Mesenchymal stem cell (in vitro differentiated cells and primary cell): Measurements from ENCODE around the gene PLCH2.
"Not testable (repeated sequence)": the region's sequence is repeated elsewhere in the genome, so short reads cannot be mapped to it uniquely, and the experiment has no call there.

Experiments used
- DNase-seq: peaks from one replicate; pipeline ENCODE4 v3.0.0-alpha.2; 2013
- H2AFZ ChIP-seq: one replicate; pipeline ENCODE4 v1.6.1; 2013; ENCODE audit warnings: low read depth, mild to moderate bottlenecking, control low read depth, inconsistent platforms, low read length, moderate library complexity
- H2AK5ac ChIP-seq: 2 replicates; pipeline ENCODE4 v1.6.1; 2013; ENCODE audit warnings: low read length, moderate library complexity, mild to moderate bottlenecking, inconsistent platforms; ENCODE audit not compliant: severe bottlenecking
- H2BK120ac ChIP-seq: one replicate; pipeline ENCODE4 v1.6.1; 2013; ENCODE audit warnings: low read depth, mild to moderate bottlenecking, inconsistent platforms, low read length, moderate library complexity
- H2BK12ac ChIP-seq, 2 experiments: one replicate each; pipeline ENCODE4 v1.6.1; 2013; ENCODE audit warnings: inconsistent platforms in 2 of 2, low read length in 2 of 2, mild to moderate bottlenecking in 2 of 2, moderate library complexity in 2 of 2, control low read depth in 1 of 2
- H2BK15ac ChIP-seq: one replicate; pipeline ENCODE4 v1.6.1; 2013; ENCODE audit warnings: mild to moderate bottlenecking, low read depth, inconsistent platforms; ENCODE audit not compliant: poor library complexity, severe bottlenecking
- H2BK5ac ChIP-seq: 2 replicates; pipeline ENCODE4 v1.6.1; 2013; ENCODE audit warnings: low read depth, mild to moderate bottlenecking, low read length, control low read depth, inconsistent platforms; ENCODE audit not compliant: poor library complexity, severe bottlenecking
- H3K14ac ChIP-seq, 2 experiments: one replicate each; pipeline ENCODE4 v1.6.1; 2013; ENCODE audit warnings: inconsistent platforms in 2 of 2, low read length in 2 of 2, control low read depth in 1 of 2, mild to moderate bottlenecking in 1 of 2, moderate library complexity in 1 of 2
- H3K18ac ChIP-seq, 2 experiments: one replicate each; pipeline ENCODE4 v1.6.1; 2013; ENCODE audit warnings: inconsistent platforms in 2 of 2, low read length in 2 of 2, control low read depth in 1 of 2, low read depth in 1 of 2, mild to moderate bottlenecking in 1 of 2
- H3K23ac ChIP-seq, 2 experiments: one replicate each; pipeline ENCODE4 v1.6.1; 2013; ENCODE audit warnings: inconsistent platforms in 2 of 2, low read length in 2 of 2, mild to moderate bottlenecking in 2 of 2, moderate library complexity in 2 of 2, control low read depth in 1 of 2
- H3K27ac ChIP-seq: 2 replicates; pipeline ENCODE4 v1.5.1; 2013; ENCODE audit warnings: mild to moderate bottlenecking, moderate library complexity, low read length, control low read depth, inconsistent platforms; ENCODE audit not compliant: poor library complexity, severe bottlenecking
- H3K27me3 ChIP-seq, 2 experiments: 2 replicates each; pipeline versions ENCODE4 v1.6.1 to v1.7.0; 2013; ENCODE audit warnings: low read length in 2 of 2, mild to moderate bottlenecking in 2 of 2, moderate library complexity in 2 of 2, control low read depth in 1 of 2, inconsistent platforms in 1 of 2; ENCODE audit not compliant: control insufficient read depth in 1 of 2, insufficient read depth in 1 of 2
- H3K36me3 ChIP-seq, 2 experiments: 2 replicates each; pipeline versions ENCODE4 v1.6.1 to v1.7.0; 2013; ENCODE audit warnings: low read length in 2 of 2, control low read depth in 1 of 2, inconsistent platforms in 1 of 2, low read depth in 1 of 2, mild to moderate bottlenecking in 1 of 2; ENCODE audit not compliant: insufficient read depth in 2 of 2, control insufficient read depth in 1 of 2
- H3K4ac ChIP-seq, 2 experiments: one replicate each; pipeline ENCODE4 v1.6.1; 2013; ENCODE audit warnings: inconsistent platforms in 2 of 2, low read length in 2 of 2, mild to moderate bottlenecking in 2 of 2, moderate library complexity in 2 of 2, control low read depth in 1 of 2, low read depth in 1 of 2
- H3K4me1 ChIP-seq: 2 replicates; pipeline ENCODE4 v1.6.1; 2013; ENCODE audit warnings: low read depth, low read length, control low read depth; ENCODE audit not compliant: control insufficient read depth, insufficient read depth
- H3K4me2 ChIP-seq: 2 replicates; pipeline ENCODE4 v1.6.1; 2013; ENCODE audit warnings: low read length, mild to moderate bottlenecking, inconsistent platforms; ENCODE audit not compliant: poor library complexity, severe bottlenecking
- H3K4me3 ChIP-seq, 2 experiments: 2 replicates each; pipeline versions ENCODE4 v1.5.1 to v1.7.0; 2013; ENCODE audit warnings: low read length in 2 of 2, mild to moderate bottlenecking in 2 of 2, control low read depth in 1 of 2, low read depth in 1 of 2; ENCODE audit not compliant: insufficient read depth in 1 of 2
- H3K79me1 ChIP-seq: replicated peaks from 2 replicates; pipeline ENCODE4 v1.6.1; 2013; ENCODE audit warnings: mild to moderate bottlenecking, control low read depth, low read length, inconsistent platforms; ENCODE audit not compliant: poor library complexity, severe bottlenecking
- H3K9ac ChIP-seq: 2 replicates; pipeline ENCODE4 v1.7.0; 2013; ENCODE audit warnings: mild to moderate bottlenecking, low read length, moderate library complexity
- H3K9me3 ChIP-seq: 2 replicates; pipeline ENCODE4 v1.7.0; 2013; ENCODE audit warnings: mild to moderate bottlenecking, low read length; ENCODE audit not compliant: control insufficient read depth
- H4K8ac ChIP-seq: one replicate; pipeline ENCODE4 v1.6.1; 2013; ENCODE audit warnings: inconsistent platforms, mild to moderate bottlenecking, low read length, moderate library complexity
- H4K91ac ChIP-seq: one replicate; pipeline ENCODE4 v1.6.1; 2013; ENCODE audit warnings: mild to moderate bottlenecking, low read length, inconsistent platforms
- WGBS: methylation state at CpG from one replicate; pipeline ENCODE4 v1.1.7; 2013; ENCODE audit warnings: mixed read lengths; 5-methylcytosine and 5-hydroxymethylcytosine counted together

The PLCH2 gene

GRCh38 chr1:2551544-2551943 is 75.5 kb downstream of the PLCH2 start:
- H3K9ac ChIP-seq, H3K23ac ChIP-seq, H3K36me3 ChIP-seq, H2AFZ ChIP-seq, H3K4me3 ChIP-seq, H2BK5ac ChIP-seq, H3K79me1 ChIP-seq, H2AK5ac ChIP-seq, H2BK15ac ChIP-seq, H4K8ac ChIP-seq, H3K18ac ChIP-seq, H3K4me2 ChIP-seq, H3K9me3 ChIP-seq, H4K91ac ChIP-seq, H2BK120ac ChIP-seq, H3K27me3 ChIP-seq, H3K14ac ChIP-seq, H2BK12ac ChIP-seq, DNase-seq, H3K4ac ChIP-seq, H3K27ac ChIP-seq: not testable (repeated sequence)
- WGBS, result 74% methylated on average over 7 of the region's 9 CpGs
- H3K4me1 ChIP-seq, result peaks cover 46% of the 10 kb centered on the region

DNA sequence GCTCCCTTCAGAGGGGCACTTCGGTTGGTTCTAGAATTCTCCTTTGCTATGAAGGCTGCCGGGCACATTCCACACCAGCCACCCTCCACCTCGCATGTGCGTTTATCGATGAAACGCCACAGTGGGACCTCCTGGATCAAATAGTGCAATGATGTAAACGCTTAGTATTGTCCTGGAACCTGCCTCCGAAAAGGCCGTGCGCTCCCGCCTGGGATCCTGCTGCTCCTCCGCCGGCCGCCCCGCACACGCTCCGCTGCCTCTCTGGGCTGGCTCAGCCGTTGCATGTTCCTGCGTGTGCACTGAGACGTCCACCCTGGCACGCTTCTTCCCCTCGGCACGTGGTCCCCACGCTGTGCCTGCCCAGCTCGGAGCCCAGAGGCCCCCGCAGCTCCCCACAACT is 76.1 kb downstream of the PLCH2 start:
- H3K4me3 ChIP-seq, result no peak overlapping the region
- no peak overlapping the region for H2BK12ac ChIP-seq
- no peak overlapping the region for H2AK5ac ChIP-seq
- H3K9ac ChIP-seq, result no peak overlapping the region
- H2BK5ac ChIP-seq, result no peak overlapping the region
- no peak overlapping the region for H2BK120ac ChIP-seq
- no peak overlapping the region for H3K18ac ChIP-seq
- no peak overlapping the region for H4K8ac ChIP-seq
- H3K79me1 ChIP-seq, result peaks cover 5% of the 10 kb centered on the region
- H3K23ac ChIP-seq, result no peak overlapping the region
- no peak overlapping the region for H2BK15ac ChIP-seq
- H3K36me3 ChIP-seq, result no peaks in the 10 kb centered on the region
- H3K4me1 ChIP-seq, result peaks cover 48% of the 10 kb centered on the region
- no peak overlapping the region for H3K4ac ChIP-seq
- H3K27ac ChIP-seq, result no peak overlapping the region
- no peak overlapping the region for H3K14ac ChIP-seq
- WGBS, result 88% methylated on average over 20 of the region's 26 CpGs
- DNase-seq, result no peak
- no peaks in the 10 kb centered on the region for H3K9me3 ChIP-seq
- no peak overlapping the region for H3K4me2 ChIP-seq
- no peak overlapping the region for H2AFZ ChIP-seq
- no peak overlapping the region for H4K91ac ChIP-seq
- no peaks in the 10 kb centered on the region for H3K27me3 ChIP-seq

- H3K4me2 ChIP-seq, H3K36me3 ChIP-seq, H4K91ac ChIP-seq, H2BK12ac ChIP-seq, H3K27me3 ChIP-seq, H3K14ac ChIP-seq, H3K23ac ChIP-seq, H3K18ac ChIP-seq, H4K8ac ChIP-seq, H3K27ac ChIP-seq, H3K4ac ChIP-seq, H2AFZ ChIP-seq, H3K4me3 ChIP-seq, H3K9me3 ChIP-seq, H2BK15ac ChIP-seq, H2BK5ac ChIP-seq, DNase-seq, H2BK120ac ChIP-seq, H3K9ac ChIP-seq, H2AK5ac ChIP-seq: not testable (repeated sequence)
- Histone ChIP-seq H3K79me1 (peaks cover 12% of the 10 kb centered on the region), H3K4me1 (peaks cover 49% of the 10 kb centered on the region)
- 44% methylated on average over 5 of the region's 9 CpGs for WGBS
Measured at GRCh38 chr1:2553076-2553475, 77.0 kb downstream of the PLCH2 start.

- Histone ChIP-seq H3K4ac (no peak overlapping the region), H3K27ac (no peak overlapping the region), H4K91ac (no peak overlapping the region), H3K23ac (no peak overlapping the region), H2BK15ac (no peak overlapping the region), H4K8ac (no peak overlapping the region), H3K14ac (no peak overlapping the region), H3K9ac (no peak overlapping the region), H2AFZ (no peak overlapping the region), H2AK5ac (no peak overlapping the region), H3K4me1 (peaks cover 41% of the 10 kb centered on the region), H3K79me1 (peaks cover 14% of the 10 kb centered on the region), H3K4me2 (no peak overlapping the region), H3K36me3 (peaks cover 9 to 12% of the 10 kb centered on the region in 2 experiments), H2BK120ac (no peak overlapping the region), H2BK5ac (no peak overlapping the region), H3K4me3 (no peak overlapping the region), H2BK12ac (no peak overlapping the region), H3K18ac (no peak overlapping the region), H3K9me3 (no peaks in the 10 kb centered on the region), H3K27me3 (no peaks in the 10 kb centered on the region)
- 83% methylated on average over 30 of the region's 30 CpGs for WGBS
- no peak for DNase-seq
Measured at GRCh38 chr1:2553871-2554620, 78.0 kb downstream of the PLCH2 start.
